ENCODE measurements around the gene CYP2C18.

CYP2C18 gene

DNA sequence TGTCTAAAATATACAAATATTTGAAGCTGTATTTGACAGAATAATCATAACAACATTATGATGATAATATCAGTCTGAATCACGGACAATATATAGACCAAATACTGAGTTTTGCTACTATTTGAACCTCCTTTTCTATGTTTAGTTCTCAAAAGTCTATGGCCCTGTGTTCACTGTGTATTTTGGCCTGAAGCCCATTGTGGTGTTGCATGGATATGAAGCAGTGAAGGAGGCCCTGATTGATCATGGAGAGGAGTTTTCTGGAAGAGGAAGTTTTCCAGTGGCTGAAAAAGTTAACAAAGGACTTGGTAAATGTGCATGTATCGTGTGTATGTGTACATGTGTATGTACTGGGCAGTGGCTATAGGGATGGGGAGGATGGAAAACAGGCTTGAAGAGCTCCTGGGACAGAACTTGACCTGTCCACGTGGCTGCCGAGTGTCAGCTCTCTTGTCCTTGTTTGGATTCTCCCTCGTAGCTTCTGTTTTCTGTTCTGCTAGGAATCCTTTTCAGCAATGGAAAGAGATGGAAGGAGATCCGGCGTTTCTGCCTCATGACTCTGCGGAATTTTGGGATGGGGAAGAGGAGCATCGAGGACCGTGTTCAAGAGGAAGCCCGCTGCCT lies 4.2 kb downstream of the CYP2C18 start:
- TF ChIP-seq, protein P1, sequence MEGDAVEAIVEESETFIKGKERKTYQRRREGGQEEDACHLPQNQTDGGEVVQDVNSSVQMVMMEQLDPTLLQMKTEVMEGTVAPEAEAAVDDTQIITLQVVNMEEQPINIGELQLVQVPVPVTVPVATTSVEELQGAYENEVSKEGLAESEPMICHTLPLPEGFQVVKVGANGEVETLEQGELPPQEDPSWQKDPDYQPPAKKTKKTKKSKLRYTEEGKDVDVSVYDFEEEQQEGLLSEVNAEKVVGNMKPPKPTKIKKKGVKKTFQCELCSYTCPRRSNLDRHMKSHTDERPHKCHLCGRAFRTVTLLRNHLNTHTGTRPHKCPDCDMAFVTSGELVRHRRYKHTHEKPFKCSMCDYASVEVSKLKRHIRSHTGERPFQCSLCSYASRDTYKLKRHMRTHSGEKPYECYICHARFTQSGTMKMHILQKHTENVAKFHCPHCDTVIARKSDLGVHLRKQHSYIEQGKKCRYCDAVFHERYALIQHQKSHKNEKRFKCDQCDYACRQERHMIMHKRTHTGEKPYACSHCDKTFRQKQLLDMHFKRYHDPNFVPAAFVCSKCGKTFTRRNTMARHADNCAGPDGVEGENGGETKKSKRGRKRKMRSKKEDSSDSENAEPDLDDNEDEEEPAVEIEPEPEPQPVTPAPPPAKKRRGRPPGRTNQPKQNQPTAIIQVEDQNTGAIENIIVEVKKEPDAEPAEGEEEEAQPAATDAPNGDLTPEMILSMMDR (IDR thresholded peaks at IDR 0.05; ENCODE audit: low read depth, low read length, missing control alignments) = no peak

GRCh38 chr10:94706089-94706488 lies 22.6 kb downstream of the CYP2C18 start:
- DNase-seq (ENCODE audit: extremely low read depth, low read depth) = no peak
- no peak overlapping the region for H3K4me3 ChIP-seq (replicated peaks; ENCODE audit: low read depth, low read length)
- TF ChIP-seq, protein P1 (IDR thresholded peaks at IDR 0.05; ENCODE audit: low read depth, low read length, missing control alignments) = no peak

More for the DNA sequence above, 4.2 kb downstream of the CYP2C18 start:
- DNase-seq (ENCODE audit: extremely low read depth, low read depth) = no peak
- no peak overlapping the region for H3K4me3 ChIP-seq (replicated peaks; ENCODE audit: low read depth, low read length)

DNA sequence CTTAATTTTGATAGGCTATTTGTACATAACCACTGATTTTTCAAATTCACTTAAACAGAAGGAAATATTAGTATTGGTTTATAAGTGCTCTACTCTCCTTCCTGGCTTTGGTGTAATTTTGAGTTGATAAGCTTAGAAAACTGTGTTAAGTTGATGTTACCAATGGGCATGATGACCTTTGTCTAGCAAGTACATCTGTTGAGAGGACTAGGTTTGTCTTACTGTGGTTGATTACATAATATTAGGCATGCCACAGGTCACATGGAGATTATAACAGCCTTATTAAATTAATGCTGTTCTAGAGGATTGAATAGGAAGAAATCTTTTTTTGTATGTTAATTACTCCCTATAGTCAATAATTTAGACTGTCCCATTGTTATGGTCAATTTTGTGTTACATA lies 27.0 kb downstream of the CYP2C18 start:
- DNase-seq (ENCODE audit: extremely low read depth, low read depth) = no peak
- TF ChIP-seq, protein P1 (IDR thresholded peaks at IDR 0.05; ENCODE audit: low read depth, low read length, missing control alignments) = no peak
- no peak overlapping the region for H3K4me3 ChIP-seq (replicated peaks; ENCODE audit: low read depth, low read length)

- DNase-seq (ENCODE audit: extremely low read depth, low read depth) = no peak
- TF ChIP-seq, protein P1 (IDR thresholded peaks at IDR 0.05; ENCODE audit: low read depth, low read length, missing control alignments) = no peak
These were observed 42.3 kb downstream of the CYP2C18 start for GRCh38 chr10:94725871-94726270.

DNA sequence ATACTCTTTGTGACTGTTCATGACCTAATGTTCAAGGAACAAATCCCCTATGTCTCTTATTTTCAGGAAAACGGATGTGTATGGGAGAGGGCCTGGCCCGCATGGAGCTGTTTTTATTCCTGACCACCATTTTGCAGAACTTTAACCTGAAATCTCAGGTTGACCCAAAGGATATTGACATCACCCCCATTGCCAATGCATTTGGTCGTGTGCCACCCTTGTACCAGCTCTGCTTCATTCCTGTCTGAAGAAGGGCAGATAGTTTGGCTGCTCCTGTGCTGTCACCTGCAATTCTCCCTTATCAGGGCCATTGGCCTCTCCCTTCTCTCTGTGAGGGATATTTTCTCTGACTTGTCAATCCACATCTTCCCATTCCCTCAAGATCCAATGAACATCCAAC lies 51.7 kb downstream of the CYP2C18 start:
- H3K4me3 ChIP-seq (replicated peaks; ENCODE audit: low read depth, low read length) = no peak overlapping the region
- no peak for DNase-seq (ENCODE audit: extremely low read depth, low read depth)
- TF ChIP-seq, protein P1 (IDR thresholded peaks at IDR 0.05; ENCODE audit: low read depth, low read length, missing control alignments) = no peak

More at GRCh38 chr10:94725871-94726270, 42.3 kb downstream of the CYP2C18 start:
- no peak overlapping the region for H3K4me3 ChIP-seq (replicated peaks; ENCODE audit: low read depth, low read length)

DNA sequence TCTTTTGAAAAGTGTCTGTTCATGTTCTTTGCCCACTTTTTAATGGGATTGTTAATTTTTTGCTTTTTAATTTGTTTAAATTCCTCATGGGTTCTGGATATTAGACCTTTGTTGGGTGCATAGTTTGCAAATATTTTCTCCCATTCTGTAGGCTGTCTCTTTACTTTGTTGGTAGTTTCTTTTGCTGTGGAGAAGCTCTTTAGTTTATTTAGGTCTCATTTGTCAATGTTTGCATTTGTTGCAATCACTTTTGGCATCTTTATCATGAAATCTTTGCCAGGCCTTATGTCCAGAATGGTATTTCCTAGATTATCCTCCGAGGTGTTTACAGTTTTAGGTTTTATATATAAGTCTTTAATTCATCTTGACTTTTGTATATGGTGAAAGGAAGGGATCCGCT lies 55.1 kb downstream of the CYP2C18 start:
- TF ChIP-seq, protein P1 (IDR thresholded peaks at IDR 0.05; ENCODE audit: low read depth, low read length, missing control alignments) = no peak
- no peak for DNase-seq (ENCODE audit: extremely low read depth, low read depth)
- H3K4me3 ChIP-seq (replicated peaks; ENCODE audit: low read depth, low read length) = no peak overlapping the region

GRCh38 chr10:94747137-94747536 lies 63.6 kb downstream of the CYP2C18 start:
- TF ChIP-seq, protein P1 (IDR thresholded peaks at IDR 0.05; ENCODE audit: low read depth, low read length, missing control alignments) = no peak
- no peak for DNase-seq (ENCODE audit: extremely low read depth, low read depth)
- H3K4me3 ChIP-seq (replicated peaks; ENCODE audit: low read depth, low read length) = no peak overlapping the region

All from HFF-Myc (cell line).